G401.6 (cell line): ENCODE results near the gene EXOC5.
"Not testable (repeated sequence)": the region's sequence is repeated elsewhere in the genome, so short reads cannot be mapped to it uniquely, and the experiment has no call there.

ENCODE experiments used
- FAIRE-seq: peaks from 2 replicates; lab custom pipeline; 2012; peaks lifted over from hg19 to GRCh38; lab: Jason Lieb, UNC

EXOC5 gene

GRCh38 chr14:57268161-57269069 lies at the start of gene EXOC5, which contains the start of gene AP5M1:
TSS of gene EXOC5 (minus strand) at chr14:57268905. CDS start at chr14:57268648, 257 bp downstream.
TSS of gene AP5M1 (plus strand) at chr14:57268971. CDS start at chr14:57269315, 344 bp downstream.
- FAIRE-seq = peak; percentile 96

GRCh38 chr14:57317248-57317833 lies 48.6 kb upstream of the EXOC5 start:
- peak; percentile 96 for FAIRE-seq

GRCh38 chr14:57314396-57315089 lies 45.8 kb upstream of the EXOC5 start:
- FAIRE-seq = no peak

- no peak for FAIRE-seq
Observed at GRCh38 chr14:57302883-57303282, 34.2 kb upstream of the EXOC5 start.

GRCh38 chr14:57299511-57299910 lies 30.8 kb upstream of the EXOC5 start:
- FAIRE-seq = no peak

GRCh38 chr14:57297852-57298251 lies 29.1 kb upstream of the EXOC5 start:
- FAIRE-seq = no peak

- FAIRE-seq = no peak
Observed at GRCh38 chr14:57295239-57295638, 26.5 kb upstream of the EXOC5 start.

GRCh38 chr14:57293866-57294837 lies 25.4 kb upstream of the EXOC5 start:
- peak; percentile 98 for FAIRE-seq

GRCh38 chr14:57291692-57292647 lies 23.3 kb upstream of the EXOC5 start:
- peak; percentile 94 for FAIRE-seq

- no peak for FAIRE-seq
Observed at GRCh38 chr14:57290751-57291150, 22.0 kb upstream of the EXOC5 start.

GRCh38 chr14:57287745-57288144 lies 19.0 kb upstream of the EXOC5 start:
- FAIRE-seq = no peak

- FAIRE-seq = peak; percentile 59
Observed at GRCh38 chr14:57277062-57277461, 8.4 kb upstream of the EXOC5 start.

- no peak for FAIRE-seq
Observed at GRCh38 chr14:57275023-57275664, 6.4 kb upstream of the EXOC5 start.

GRCh38 chr14:57274551-57274950 lies 5.8 kb upstream of the EXOC5 start:
- FAIRE-seq = no peak

- no peak for FAIRE-seq
Observed at GRCh38 chr14:57273236-57273635, 4.5 kb upstream of the EXOC5 start.

GRCh38 chr14:57266065-57266464 lies 2.6 kb downstream of the EXOC5 start:
- no peak for FAIRE-seq

- FAIRE-seq = no peak
Observed at GRCh38 chr14:57262117-57262516, 6.6 kb downstream of the EXOC5 start.

- FAIRE-seq = no peak
Observed at GRCh38 chr14:57261604-57262003, 7.1 kb downstream of the EXOC5 start.

- FAIRE-seq = no peak
Observed at GRCh38 chr14:57259672-57260071, 9.0 kb downstream of the EXOC5 start.

GRCh38 chr14:57258221-57258620 lies 10.5 kb downstream of the EXOC5 start:
- not testable (repeated sequence) for FAIRE-seq
